HCT116 (cell line): ENCODE measurements around the gene PCK2. TPM values are rescaled to one million over a fixed set of nuclear protein-coding genes. Genes with fewer than 3 reads are reported as not detected.

ENCODE experiments used
- ATAC-seq: fragments of 200-7000 bp; cut with Tn5 transposase; 2 replicates; pipeline ENCODE4 v1.9.1; 2020; ENCODE audit warnings: mild to moderate bottlenecking, moderate library complexity
- BruUV-seq: library from RNA; stranded (reverse); fragments of 400-500 nt; replicated peaks from 2 replicates; lab custom pipeline; 2021; lab: Mats Ljungman, UMichigan
- CTCF ChIA-PET: fragments of 300-600 bp; sonication (Branson Sonifier 250); formaldehyde crosslinking; loops from one replicate; lab custom pipeline; 2021; ENCODE audit warnings: antibody characterized with exemption; lab: Charles Lee
- POLR2A ChIA-PET: fragments of 300-600, 350-600 bp; sonication (Branson Sonifier 250); formaldehyde crosslinking; loops from one replicate; lab custom pipeline; 2021; ENCODE audit warnings: antibody characterized with exemption; lab: Charles Lee
- RAD21 ChIA-PET, 2 experiments: fragments of 300-600 bp; sonication (Branson Sonifier 250); formaldehyde crosslinking; loops; one replicate each; lab custom pipeline; 2023; ENCODE audit warnings: low total read pairs in 2 of 2; ENCODE audit not compliant: uncharacterized antibody in 2 of 2, unreplicated experiment in 2 of 2, low non-redundant PET in 1 of 2; lab: Charles Lee
- DNase-seq: peaks from one replicate; pipeline ENCODE4 v3.0.0-alpha.2; 2010; ENCODE audit warnings: low read depth, low spot score
- H2AFZ ChIP-seq: fragments of 200-600 bp; shearing (Covaris generic), sonication (generic); 2 replicates; pipeline ENCODE4 v1.6.1; 2017; ENCODE audit warnings: low read depth, mixed run types, mixed read lengths, antibody characterized with exemption, low read length; ENCODE audit not compliant: poor library complexity, severe bottlenecking
- H3K27ac ChIP-seq: 2 replicates; pipeline ENCODE4 v1.5.1; 2012; ENCODE audit warnings: low read depth, low read length
- H3K27me3 ChIP-seq: fragments of 200-600 bp; sonication (generic); 2 replicates; pipeline ENCODE4 v1.6.1; 2016; ENCODE audit warnings: mixed run types, low read length, mixed read lengths; ENCODE audit not compliant: insufficient read depth
- H3K36me3 ChIP-seq, 2 experiments: fragments of 200-500 bp in 1 of 2; fragments of 200-600 bp in 1 of 2; sonication (Bioruptor generic) in 1 of 2; sonication (generic) in 1 of 2; 2 replicates each; pipeline versions ENCODE4 v1.5.1 to v1.6.1; 2014 to 2016; ENCODE audit warnings: low read length in 2 of 2, inconsistent platforms in 1 of 2, mixed read lengths in 1 of 2, mixed run types in 1 of 2; ENCODE audit not compliant: insufficient read depth in 2 of 2, control insufficient read depth in 1 of 2
- H3K4me1 ChIP-seq, 2 experiments: fragments of 200-600 bp in 1 of 2; sonication (generic) in 1 of 2; 2 replicates each; pipeline versions ENCODE4 v1.5.1 to v1.6.1; 2012 to 2017; ENCODE audit warnings: low read length in 2 of 2, inconsistent platforms in 1 of 2, mild to moderate bottlenecking in 1 of 2, mixed read lengths in 1 of 2, mixed run types in 1 of 2, moderate library complexity in 1 of 2; ENCODE audit not compliant: insufficient read depth in 2 of 2, control insufficient read depth in 1 of 2
- H3K4me2 ChIP-seq: fragments of 200-600 bp; sonication (generic); 2 replicates; pipeline ENCODE4 v1.6.1; 2017; ENCODE audit warnings: mixed run types, low read length, mixed read lengths
- H3K4me3 ChIP-seq, 2 experiments: fragments of 200-600 bp in 1 of 2; sonication (generic) in 1 of 2; replicated peaks in 1 of 2; 2 replicates each; pipeline ENCODE4 v1.5.1; 2011 to 2016; ENCODE audit warnings: low read length in 2 of 2, control low read depth in 1 of 2, low read depth in 1 of 2, mild to moderate bottlenecking in 1 of 2, mixed read lengths in 1 of 2, mixed run types in 1 of 2
- H3K79me2 ChIP-seq: fragments of 200-600 bp; sonication (generic); 2 replicates; pipeline ENCODE4 v1.6.1; 2017; ENCODE audit warnings: mild to moderate bottlenecking, mixed run types, low read length, moderate library complexity, mixed read lengths; ENCODE audit not compliant: insufficient read depth
- H3K9ac ChIP-seq: fragments of 200-600 bp; sonication (generic); 2 replicates; pipeline ENCODE4 v1.6.1; 2016; ENCODE audit warnings: low read length, mixed read lengths
- H3K9me2 ChIP-seq: fragments of 200-600 bp; sonication (generic), shearing (Covaris generic); 2 replicates; pipeline ENCODE4 v1.6.1; 2017; ENCODE audit warnings: mixed run types, mild to moderate bottlenecking, moderate library complexity; ENCODE audit not compliant: insufficient read depth
- H3K9me3 ChIP-seq, 2 experiments: fragments of 200-500 bp in 1 of 2; fragments of 200-600 bp in 1 of 2; sonication (Bioruptor generic) in 1 of 2; sonication (generic) in 1 of 2; 2 replicates each; pipeline ENCODE4 v1.6.1; 2014 to 2017; ENCODE audit warnings: low read length in 2 of 2, mixed read lengths in 2 of 2, inconsistent platforms in 1 of 2, low read depth in 1 of 2, mild to moderate bottlenecking in 1 of 2, mixed run types in 1 of 2, moderate library complexity in 1 of 2; ENCODE audit not compliant: control insufficient read depth in 1 of 2, insufficient read depth in 1 of 2
- H4K20me1 ChIP-seq: fragments of 200-600 bp; sonication (generic), shearing (Covaris generic); 2 replicates; pipeline ENCODE4 v1.6.1; 2017; ENCODE audit warnings: mixed run types, mild to moderate bottlenecking, moderate library complexity; ENCODE audit not compliant: insufficient read depth
- ATF3 ChIP-seq: IDR thresholded peaks from 2 replicates; pipeline ENCODE4 v1.6.1; 2012
- CBX3 ChIP-seq: IDR thresholded peaks from 2 replicates; pipeline ENCODE4 v1.6.1; 2012; ENCODE audit warnings: low read depth
- CTCF ChIP-seq, 3 experiments: fragments of 200-600 bp in 1 of 3; sonication (generic) in 1 of 3; IDR thresholded peaks in 2 of 3; conservative IDR thresholded peaks in 1 of 3; 2 replicates each; pipeline ENCODE4 v1.5.1; 2012 to 2017; ENCODE audit warnings: low read depth in 2 of 3, low read length in 2 of 3, antibody characterized with exemption in 1 of 3, borderline replicate concordance in 1 of 3, control low read depth in 1 of 3, mild to moderate bottlenecking in 1 of 3, mixed read lengths in 1 of 3, mixed run types in 1 of 3, moderate library complexity in 1 of 3; ENCODE audit not compliant: insufficient read depth in 1 of 3
- EGR1 ChIP-seq: IDR thresholded peaks from 2 replicates; pipeline ENCODE4 v1.6.1; 2012; ENCODE audit warnings: low read depth
- ELF1 ChIP-seq: IDR thresholded peaks from 2 replicates; pipeline ENCODE4 v1.6.1; 2012; ENCODE audit warnings: low read depth, borderline replicate concordance
- FOSL1 ChIP-seq: IDR thresholded peaks from 2 replicates; pipeline ENCODE4 v1.6.1; 2012; ENCODE audit warnings: low read depth
- JUND ChIP-seq: IDR thresholded peaks from 2 replicates; pipeline ENCODE4 v1.6.1; 2012
- POLR2A ChIP-seq: IDR thresholded peaks from 2 replicates; pipeline ENCODE4 v1.7.0; 2011; ENCODE audit warnings: borderline replicate concordance; ENCODE audit not compliant: insufficient read depth, insufficient read length; ENCODE audit errors: extremely low read depth
- POLR2AphosphoS5 ChIP-seq: IDR thresholded peaks from 2 replicates; pipeline ENCODE4 v1.6.1; 2011; ENCODE audit warnings: mild to moderate bottlenecking, low read depth, low read length, moderate library complexity
- RAD21 ChIP-seq: IDR thresholded peaks from 2 replicates; pipeline ENCODE4 v1.6.1; 2012; ENCODE audit warnings: low read depth, mild to moderate bottlenecking
- SIN3A ChIP-seq: IDR thresholded peaks from 2 replicates; pipeline ENCODE4 v1.6.1; 2012; ENCODE audit warnings: low read depth
- SP1 ChIP-seq: IDR thresholded peaks from 2 replicates; pipeline ENCODE4 v1.6.1; 2012; ENCODE audit warnings: low read depth
- SRF ChIP-seq: IDR thresholded peaks from 2 replicates; pipeline ENCODE4 v1.6.1; 2012; ENCODE audit warnings: low read depth
- TCF7L2 ChIP-seq: IDR thresholded peaks from 2 replicates; pipeline ENCODE4 v1.7.0; 2011; ENCODE audit warnings: borderline replicate concordance, inconsistent platforms; ENCODE audit not compliant: insufficient read depth, insufficient read length; ENCODE audit errors: extremely low read depth
- YY1 ChIP-seq: IDR thresholded peaks from 2 replicates; pipeline ENCODE4 v1.6.1; 2011; ENCODE audit warnings: low read length, low read depth, moderate library complexity, mild to moderate bottlenecking; ENCODE audit not compliant: insufficient replicate concordance; ENCODE audit errors: extremely low read depth
- ZBTB33 ChIP-seq: IDR thresholded peaks from 2 replicates; pipeline ENCODE4 v1.6.1; 2011; ENCODE audit warnings: mild to moderate bottlenecking, low read length, moderate library complexity; ENCODE audit not compliant: insufficient replicate concordance; ENCODE audit errors: extremely low read depth
- ZFX ChIP-seq: fragments of 450-650 bp; IDR thresholded peaks from 2 replicates; pipeline ENCODE4 v1.6.1; 2017
- ZNF274 ChIP-seq: fragments of 200-500 bp; sonication (Bioruptor generic); IDR thresholded peaks from 2 replicates; pipeline ENCODE4 v1.6.1; 2014; ENCODE audit warnings: mild to moderate bottlenecking, low read depth, low read length, inconsistent platforms
- intact Hi-C: fragments of 100-400 bp; cut with micrococcal nuclease; formaldehyde crosslinking; loops from 2 replicates; pipeline ENCODE4 v1.10.0; 2022
- total RNA-seq: library from RNA; stranded (reverse); gene quantifications from one replicate; pipeline ENCODE4 v1.2.1, GENCODE V29; 2021; ENCODE audit not compliant: unreplicated experiment
- TF ChIP-seq, protein P1 (sequence below): IDR thresholded peaks from 2 replicates; pipeline ENCODE4 v1.6.1; 2012; ENCODE audit warnings: low read depth

Gene PCK2
- total RNA-seq, 1 experiment from 2014 or later = 94.1 TPM

GRCh38 chr14:24093207-24093900, 757 bp upstream of the PCK2 start:
- no peaks in the 10 kb centered on the region for H3K9me2 ChIP-seq
- peak overlapping the region; percentile 94 to 96 for H3K4me3 ChIP-seq
- peaks cover 15 to 22% of the 10 kb centered on the region in 2 experiments for H3K4me1 ChIP-seq
- ChIA-PET RAD21 (interaction anchor here (0.8 to 4.6 kb wide), 5 partner anchors 15 to 36 kb away, joined by 3 to 35 read pairs (median 6); no protein-coding TSS in a partner anchor), POLR2A (interaction anchor here (0.6 to 4.5 kb wide), 27 partner anchors 8 to 998 kb away, joined by 3 to 49 read pairs (median 5); partner anchors contain the start of genes ACIN1, C14orf119, CARMIL3 and CHMP4A), CTCF (interaction anchor here (1.0 to 6.3 kb wide), 8 partner anchors 9 to 504 kb away, joined by 3 to 149 read pairs (median 8); partner anchors contain the start of genes IRF9, RNF31 and TINF2)
- no peak for DNase-seq
- intact Hi-C loops = loop anchor here (10.0 kb wide), 1 partner anchor 109 kb away; the partner anchor contains the start of gene DHRS4L2
- peak overlapping the region; percentile 32 for H2AFZ ChIP-seq
- H3K36me3 ChIP-seq = no peaks in the 10 kb centered on the region
- H3K79me2 ChIP-seq = peaks cover 7% of the 10 kb centered on the region; the same call in 1 of the 2 replicates
- ATAC-seq = no peak
- peak overlapping the region; percentile 84 for H3K9ac ChIP-seq
- H3K4me2 ChIP-seq = peak overlapping the region; percentile 87
- H3K9me3 ChIP-seq = no peaks in the 10 kb centered on the region
- peak overlapping the region; percentile 43 for H3K27ac ChIP-seq
- BruUV-seq = TSS peak; percentile 91
- no peaks in the 10 kb centered on the region for H3K27me3 ChIP-seq
- H4K20me1 ChIP-seq = no peaks in the 10 kb centered on the region
- no peak for TF ChIP-seq ZFX
- no peak for TF ChIP-seq RAD21
- no peak for TF ChIP-seq SIN3A
- TF ChIP-seq TCF7L2 = no peak
- no peak for TF ChIP-seq ELF1
- no peak for TF ChIP-seq JUND
- no peak for TF ChIP-seq POLR2AphosphoS5
- TF ChIP-seq YY1 = no peak
- TF ChIP-seq, protein P1, sequence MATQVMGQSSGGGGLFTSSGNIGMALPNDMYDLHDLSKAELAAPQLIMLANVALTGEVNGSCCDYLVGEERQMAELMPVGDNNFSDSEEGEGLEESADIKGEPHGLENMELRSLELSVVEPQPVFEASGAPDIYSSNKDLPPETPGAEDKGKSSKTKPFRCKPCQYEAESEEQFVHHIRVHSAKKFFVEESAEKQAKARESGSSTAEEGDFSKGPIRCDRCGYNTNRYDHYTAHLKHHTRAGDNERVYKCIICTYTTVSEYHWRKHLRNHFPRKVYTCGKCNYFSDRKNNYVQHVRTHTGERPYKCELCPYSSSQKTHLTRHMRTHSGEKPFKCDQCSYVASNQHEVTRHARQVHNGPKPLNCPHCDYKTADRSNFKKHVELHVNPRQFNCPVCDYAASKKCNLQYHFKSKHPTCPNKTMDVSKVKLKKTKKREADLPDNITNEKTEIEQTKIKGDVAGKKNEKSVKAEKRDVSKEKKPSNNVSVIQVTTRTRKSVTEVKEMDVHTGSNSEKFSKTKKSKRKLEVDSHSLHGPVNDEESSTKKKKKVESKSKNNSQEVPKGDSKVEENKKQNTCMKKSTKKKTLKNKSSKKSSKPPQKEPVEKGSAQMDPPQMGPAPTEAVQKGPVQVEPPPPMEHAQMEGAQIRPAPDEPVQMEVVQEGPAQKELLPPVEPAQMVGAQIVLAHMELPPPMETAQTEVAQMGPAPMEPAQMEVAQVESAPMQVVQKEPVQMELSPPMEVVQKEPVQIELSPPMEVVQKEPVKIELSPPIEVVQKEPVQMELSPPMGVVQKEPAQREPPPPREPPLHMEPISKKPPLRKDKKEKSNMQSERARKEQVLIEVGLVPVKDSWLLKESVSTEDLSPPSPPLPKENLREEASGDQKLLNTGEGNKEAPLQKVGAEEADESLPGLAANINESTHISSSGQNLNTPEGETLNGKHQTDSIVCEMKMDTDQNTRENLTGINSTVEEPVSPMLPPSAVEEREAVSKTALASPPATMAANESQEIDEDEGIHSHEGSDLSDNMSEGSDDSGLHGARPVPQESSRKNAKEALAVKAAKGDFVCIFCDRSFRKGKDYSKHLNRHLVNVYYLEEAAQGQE = no peak
- no peak for TF ChIP-seq SP1
- TF ChIP-seq EGR1 = no peak
- no peak for TF ChIP-seq POLR2A
- TF ChIP-seq ZBTB33 = no peak
- no peak for TF ChIP-seq ZNF274
- no peak for TF ChIP-seq ATF3
- no peak for TF ChIP-seq CBX3
- TF ChIP-seq SRF = no peak
- no peak for TF ChIP-seq CTCF (IDR thresholded peaks at IDR 0.05 in 2 of 3, conservative IDR thresholded peaks at IDR 0.05 in 1 of 3; ENCODE audit: borderline replicate concordance in 1 of 3, insufficient read depth in 1 of 3, low read depth in 2 of 3, low read length in 2 of 3)
- TF ChIP-seq FOSL1 = no peak
